Measurements from ENCODE around the gene NOTCH1.

DNA sequence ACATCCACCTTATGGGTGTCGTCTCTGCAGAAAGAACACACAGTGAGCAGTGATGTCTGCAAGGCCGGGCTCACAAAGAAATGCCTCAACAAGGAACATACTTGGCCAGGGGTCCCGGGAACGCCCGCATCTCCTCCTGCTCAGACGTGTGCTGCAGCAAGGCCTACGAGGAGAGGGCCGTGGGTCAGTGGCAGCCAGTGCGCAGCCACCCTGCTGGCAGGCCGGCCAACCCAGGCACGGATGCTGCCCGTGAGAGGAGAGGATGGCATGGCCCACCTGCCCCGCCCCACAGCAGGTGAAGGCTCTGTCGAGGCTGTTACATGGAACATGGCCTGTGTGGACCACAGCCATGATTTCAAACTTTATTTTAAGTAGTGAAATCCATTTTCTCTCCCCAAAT is 82.3 kb downstream of the NOTCH1 start:
- TF ChIP-seq, protein P1, sequence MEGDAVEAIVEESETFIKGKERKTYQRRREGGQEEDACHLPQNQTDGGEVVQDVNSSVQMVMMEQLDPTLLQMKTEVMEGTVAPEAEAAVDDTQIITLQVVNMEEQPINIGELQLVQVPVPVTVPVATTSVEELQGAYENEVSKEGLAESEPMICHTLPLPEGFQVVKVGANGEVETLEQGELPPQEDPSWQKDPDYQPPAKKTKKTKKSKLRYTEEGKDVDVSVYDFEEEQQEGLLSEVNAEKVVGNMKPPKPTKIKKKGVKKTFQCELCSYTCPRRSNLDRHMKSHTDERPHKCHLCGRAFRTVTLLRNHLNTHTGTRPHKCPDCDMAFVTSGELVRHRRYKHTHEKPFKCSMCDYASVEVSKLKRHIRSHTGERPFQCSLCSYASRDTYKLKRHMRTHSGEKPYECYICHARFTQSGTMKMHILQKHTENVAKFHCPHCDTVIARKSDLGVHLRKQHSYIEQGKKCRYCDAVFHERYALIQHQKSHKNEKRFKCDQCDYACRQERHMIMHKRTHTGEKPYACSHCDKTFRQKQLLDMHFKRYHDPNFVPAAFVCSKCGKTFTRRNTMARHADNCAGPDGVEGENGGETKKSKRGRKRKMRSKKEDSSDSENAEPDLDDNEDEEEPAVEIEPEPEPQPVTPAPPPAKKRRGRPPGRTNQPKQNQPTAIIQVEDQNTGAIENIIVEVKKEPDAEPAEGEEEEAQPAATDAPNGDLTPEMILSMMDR (IDR thresholded peaks at IDR 0.05): no peak
- TF ChIP-seq POLR2AphosphoS5 (IDR thresholded peaks at IDR 0.05) (no peak), POLR2A (IDR thresholded peaks at IDR 0.05) (no peak), EP300 (IDR thresholded peaks at IDR 0.05) (no peak)
